ENCODE results near the gene CELF4.
A peak's percentile ranks its signal among the peaks of the same experiment; 100 is the strongest.

CELF4 gene

DNA sequence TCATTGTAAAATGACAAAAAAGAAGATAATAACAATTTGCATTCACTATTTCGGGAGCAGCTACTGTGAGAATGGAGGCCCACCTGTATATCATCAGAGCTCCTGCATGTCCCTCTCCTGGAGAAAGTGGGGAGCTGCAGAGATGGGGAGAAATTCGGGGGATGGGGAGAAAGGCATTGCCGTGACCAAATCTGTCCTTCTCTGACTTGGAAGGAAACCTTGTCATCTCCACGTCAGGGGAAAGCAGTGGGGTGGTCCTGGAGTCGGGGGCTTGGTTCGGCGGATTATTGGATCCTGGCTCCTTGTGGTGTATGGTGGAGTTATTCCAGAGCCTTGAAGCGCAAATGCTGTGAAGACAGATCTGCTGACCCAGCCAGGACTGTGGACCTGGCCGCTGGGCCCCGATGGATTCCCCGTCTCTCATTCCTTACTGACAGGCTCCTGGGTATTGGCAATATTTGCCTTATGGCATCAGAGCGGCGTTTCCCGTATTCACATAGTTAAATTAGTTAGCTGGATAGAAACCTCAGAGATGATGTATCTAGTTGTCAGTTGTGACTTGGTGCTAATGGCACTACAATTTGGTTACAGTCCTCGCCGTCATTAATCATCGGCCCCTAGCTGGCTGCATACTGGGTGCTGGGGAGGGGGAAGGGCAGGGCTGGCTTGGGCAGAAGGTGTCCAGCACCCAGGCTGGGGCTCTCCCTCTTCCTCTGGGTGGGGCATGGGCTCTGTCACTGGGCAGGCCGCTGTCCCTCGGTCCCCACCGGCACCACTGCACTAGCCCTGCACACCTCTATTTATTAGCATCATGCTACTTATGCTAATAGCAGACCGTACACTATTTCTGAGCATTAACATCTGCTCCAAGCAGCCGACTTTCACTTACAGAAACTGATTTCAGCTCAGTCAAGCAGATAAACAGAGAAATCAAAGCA is 31.7 kb downstream of the CELF4 start:
- TF ChIP-seq, protein P1, sequence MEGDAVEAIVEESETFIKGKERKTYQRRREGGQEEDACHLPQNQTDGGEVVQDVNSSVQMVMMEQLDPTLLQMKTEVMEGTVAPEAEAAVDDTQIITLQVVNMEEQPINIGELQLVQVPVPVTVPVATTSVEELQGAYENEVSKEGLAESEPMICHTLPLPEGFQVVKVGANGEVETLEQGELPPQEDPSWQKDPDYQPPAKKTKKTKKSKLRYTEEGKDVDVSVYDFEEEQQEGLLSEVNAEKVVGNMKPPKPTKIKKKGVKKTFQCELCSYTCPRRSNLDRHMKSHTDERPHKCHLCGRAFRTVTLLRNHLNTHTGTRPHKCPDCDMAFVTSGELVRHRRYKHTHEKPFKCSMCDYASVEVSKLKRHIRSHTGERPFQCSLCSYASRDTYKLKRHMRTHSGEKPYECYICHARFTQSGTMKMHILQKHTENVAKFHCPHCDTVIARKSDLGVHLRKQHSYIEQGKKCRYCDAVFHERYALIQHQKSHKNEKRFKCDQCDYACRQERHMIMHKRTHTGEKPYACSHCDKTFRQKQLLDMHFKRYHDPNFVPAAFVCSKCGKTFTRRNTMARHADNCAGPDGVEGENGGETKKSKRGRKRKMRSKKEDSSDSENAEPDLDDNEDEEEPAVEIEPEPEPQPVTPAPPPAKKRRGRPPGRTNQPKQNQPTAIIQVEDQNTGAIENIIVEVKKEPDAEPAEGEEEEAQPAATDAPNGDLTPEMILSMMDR (IDR thresholded peaks at IDR 0.05; ENCODE audit: extremely low read depth, missing control alignments) = no peak
- no peak for DNase-seq (ENCODE audit: low spot score)

DNA sequence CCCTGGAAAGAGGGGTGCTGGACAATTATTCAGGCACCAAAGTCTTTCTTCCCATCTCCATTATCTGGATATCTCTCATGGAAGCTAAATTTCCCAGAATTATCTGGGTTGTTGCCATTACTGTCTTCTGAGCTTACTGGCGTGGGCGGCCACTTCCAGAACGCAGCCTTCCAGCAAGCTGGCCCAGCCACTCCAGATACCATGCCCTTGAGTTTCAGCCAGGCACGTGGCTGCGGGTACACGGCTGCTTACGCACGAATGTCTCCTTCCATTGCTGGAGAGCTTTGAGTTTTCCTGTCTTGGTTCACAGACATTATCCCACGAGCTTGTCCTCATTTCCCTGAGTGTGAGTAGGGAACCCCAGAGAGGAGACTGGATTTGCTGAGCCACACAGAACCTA is 32.7 kb downstream of the CELF4 start:
- TF ChIP-seq, protein P1 (IDR thresholded peaks at IDR 0.05; ENCODE audit: extremely low read depth, missing control alignments) = no peak

DNA sequence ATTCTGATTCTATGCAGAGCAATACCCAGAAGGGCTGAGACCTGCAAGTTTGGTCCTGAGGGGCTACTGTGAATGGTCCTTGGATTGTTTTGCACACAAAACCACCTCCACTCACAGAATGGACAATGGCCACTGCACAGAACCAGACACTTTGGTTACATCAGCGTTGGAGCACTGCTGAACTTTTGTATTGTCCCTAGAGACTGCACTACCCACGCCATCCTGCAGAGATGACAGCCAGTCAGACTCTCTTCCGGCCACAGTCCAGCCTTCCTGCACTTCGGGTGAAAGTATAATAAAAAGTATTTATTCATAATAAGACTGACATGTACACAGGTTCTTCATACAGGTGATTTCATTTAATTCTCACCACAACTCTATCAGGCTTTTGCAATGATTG is 35.7 kb downstream of the CELF4 start:
- TF ChIP-seq, protein P1 (IDR thresholded peaks at IDR 0.05; ENCODE audit: extremely low read depth, missing control alignments) = no peak
- peak; percentile 65 for DNase-seq (ENCODE audit: low spot score)

More for the DNA sequence above, 32.7 kb downstream of the CELF4 start:
- DNase-seq (ENCODE audit: low spot score) = no peak

DNA sequence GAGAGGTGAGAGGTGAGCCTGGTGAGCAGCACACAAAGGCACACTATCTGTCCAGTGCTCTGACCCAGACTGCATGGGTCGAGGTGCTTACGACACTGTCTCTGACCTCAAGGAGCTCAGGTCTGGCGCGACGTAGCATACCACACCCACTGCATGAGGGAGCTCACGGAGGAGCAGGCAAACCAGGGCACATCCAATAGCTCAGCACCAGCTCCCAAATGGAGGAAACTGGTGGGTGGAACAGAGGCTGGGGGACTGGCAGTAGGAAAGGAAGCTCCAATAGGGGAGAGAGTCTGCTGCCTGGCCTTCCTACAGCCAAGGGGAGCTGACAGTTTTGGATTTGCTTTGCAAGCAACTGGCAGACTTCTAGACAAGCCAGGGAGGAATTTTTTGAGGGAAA is 36.3 kb downstream of the CELF4 start:
- TF ChIP-seq, protein P1 (IDR thresholded peaks at IDR 0.05; ENCODE audit: extremely low read depth, missing control alignments) = no peak
- no peak for DNase-seq (ENCODE audit: low spot score)

DNA sequence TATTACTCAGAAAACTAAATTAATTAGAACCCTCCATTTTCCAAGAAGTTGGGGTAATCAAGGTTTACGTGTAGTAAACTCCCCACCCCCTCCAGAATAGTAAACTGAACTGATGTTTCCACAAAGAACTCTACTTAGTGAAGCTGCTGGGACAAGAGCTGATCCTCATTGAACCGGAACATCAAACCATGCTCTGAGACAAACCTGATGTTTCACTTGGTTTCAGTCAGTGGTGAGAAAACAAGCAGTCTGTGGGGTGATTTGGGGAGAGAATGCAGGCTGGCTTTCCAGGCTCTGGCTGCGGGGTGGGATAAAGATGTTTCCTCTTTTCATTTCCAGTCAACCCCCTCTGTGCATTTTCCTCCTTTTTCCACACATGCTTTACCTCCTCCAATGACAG is 38.2 kb downstream of the CELF4 start:
- no peak for DNase-seq (ENCODE audit: low spot score)
- TF ChIP-seq, protein P1 (IDR thresholded peaks at IDR 0.05; ENCODE audit: extremely low read depth, missing control alignments) = no peak

DNA sequence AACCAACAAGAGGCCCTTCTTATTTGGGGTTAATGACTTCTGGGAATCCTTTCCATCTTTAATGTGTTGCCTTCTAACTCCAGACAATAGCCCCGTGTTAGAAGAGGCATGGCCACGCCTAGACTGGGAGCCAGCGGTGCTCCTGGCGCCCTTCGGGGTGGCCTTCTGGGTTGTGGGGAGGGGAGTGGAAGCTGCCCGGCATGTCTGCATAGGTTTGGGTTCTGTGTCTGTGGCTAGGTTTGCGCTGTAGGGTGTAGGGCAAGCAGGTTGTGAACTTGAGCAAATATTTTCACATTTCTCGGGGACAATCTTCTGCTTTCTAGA is 40.4 kb downstream of the CELF4 start:
- no peak for DNase-seq (ENCODE audit: low spot score)
- TF ChIP-seq, protein P1 (IDR thresholded peaks at IDR 0.05; ENCODE audit: extremely low read depth, missing control alignments) = no peak

DNA sequence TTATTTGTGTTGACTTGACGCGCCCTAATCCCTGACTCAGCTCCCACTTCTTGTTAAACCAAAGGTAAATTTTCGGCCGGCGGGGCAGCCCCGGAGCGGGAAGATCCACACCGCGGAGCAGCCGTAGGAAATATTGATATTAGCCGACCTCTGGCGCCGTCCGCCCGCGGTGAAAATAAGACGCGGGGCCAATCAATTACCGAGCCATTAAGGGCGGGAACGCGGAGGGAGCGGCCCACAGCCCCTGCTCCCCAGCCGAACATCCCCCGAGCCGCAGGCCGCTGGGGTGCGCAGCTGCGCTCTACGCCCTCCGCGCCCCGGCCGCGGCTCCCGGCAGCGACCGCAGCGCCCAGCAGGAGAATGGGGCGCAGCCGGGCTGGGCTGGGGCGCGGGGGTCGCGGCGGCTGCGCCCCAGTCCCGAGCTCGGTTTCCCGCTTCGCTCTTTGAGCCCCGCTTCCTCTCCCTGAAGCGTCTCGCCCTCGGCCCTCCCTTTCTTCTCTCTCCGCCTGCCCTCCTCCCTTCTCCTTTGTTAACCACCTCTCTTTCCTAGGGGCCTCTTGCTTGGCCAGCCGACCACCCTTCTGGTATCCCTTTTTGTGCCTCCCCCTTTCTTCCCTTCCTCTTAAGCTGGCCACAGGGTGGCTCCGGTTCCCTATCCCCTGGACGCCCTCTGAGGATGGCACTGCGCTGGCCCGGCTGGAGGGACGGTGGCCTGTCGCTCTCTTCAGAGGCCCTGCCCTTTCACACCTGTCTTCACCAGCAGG is 40.9 kb downstream of the CELF4 start:
- DNase-seq (ENCODE audit: low spot score) = no peak
- TF ChIP-seq, protein P1 (IDR thresholded peaks at IDR 0.05; ENCODE audit: extremely low read depth, missing control alignments) = no peak
